Metanephros (tissue), 1 donor: ENCODE results near the gene BRICD5. TPM values are rescaled to one million over a fixed set of nuclear protein-coding genes. Genes with fewer than 3 reads are reported as not detected.

ENCODE experiments used
- total RNA-seq: library from RNA; depleted of rRNA; stranded (reverse); fragments of >200 nt; gene quantifications from one replicate; pipeline ENCODE4 v1.2.3, GENCODE V29; 2014

Gene BRICD5
- total RNA-seq: 5.4 TPM

DNA sequence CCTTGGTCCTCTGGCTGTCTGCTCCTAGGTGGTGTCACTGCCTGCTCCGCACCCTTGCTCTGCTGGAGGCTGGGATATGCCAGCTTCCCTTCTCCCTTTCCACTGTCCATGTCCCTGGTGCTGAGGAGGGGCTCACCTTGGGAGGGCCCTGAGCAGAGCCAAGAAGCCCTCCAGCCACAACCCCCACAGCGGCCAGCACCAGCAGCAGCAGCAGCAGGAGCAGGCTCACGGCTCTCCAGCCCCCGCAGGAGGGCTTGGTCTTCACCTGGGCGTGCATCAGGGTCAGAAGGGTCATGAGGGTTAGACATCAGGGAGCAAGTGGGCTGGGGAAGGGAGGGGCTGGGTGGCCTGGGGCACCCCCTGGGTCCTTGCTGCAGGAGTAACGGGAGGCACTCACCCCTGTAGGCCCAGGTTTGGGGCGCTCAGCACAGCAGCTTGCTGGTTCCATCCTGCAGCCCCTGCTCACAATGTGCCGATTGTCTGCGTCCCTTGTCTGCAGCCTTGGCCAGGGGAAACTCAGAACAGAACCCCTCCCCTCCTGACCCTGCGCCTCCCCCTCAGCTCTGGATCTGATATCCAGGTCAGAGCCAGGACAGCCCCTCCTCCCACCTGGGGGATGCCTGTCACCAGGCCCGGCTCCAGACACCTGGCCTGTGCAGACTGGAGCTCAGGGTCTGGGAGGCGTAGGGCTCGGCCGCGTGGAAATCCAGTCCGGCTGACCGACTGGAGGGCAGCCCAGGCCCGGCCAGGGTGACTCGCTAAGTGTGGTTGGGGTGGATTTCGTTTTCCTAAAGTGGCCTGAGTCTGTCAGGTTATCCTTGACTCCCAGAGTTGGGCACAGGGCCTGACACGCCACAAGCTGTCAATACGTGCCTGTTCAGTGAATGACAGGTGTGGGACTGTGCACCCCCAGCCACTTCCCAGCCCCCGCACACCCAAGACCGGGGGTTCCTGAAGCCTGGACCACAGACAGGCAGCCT is at the start of gene BRICD5:
Gene BRICD5 (minus strand): TSS at position 478 of the 980 bp plus-strand sequence. CDS start 30 bp downstream, at position 448.

DNA sequence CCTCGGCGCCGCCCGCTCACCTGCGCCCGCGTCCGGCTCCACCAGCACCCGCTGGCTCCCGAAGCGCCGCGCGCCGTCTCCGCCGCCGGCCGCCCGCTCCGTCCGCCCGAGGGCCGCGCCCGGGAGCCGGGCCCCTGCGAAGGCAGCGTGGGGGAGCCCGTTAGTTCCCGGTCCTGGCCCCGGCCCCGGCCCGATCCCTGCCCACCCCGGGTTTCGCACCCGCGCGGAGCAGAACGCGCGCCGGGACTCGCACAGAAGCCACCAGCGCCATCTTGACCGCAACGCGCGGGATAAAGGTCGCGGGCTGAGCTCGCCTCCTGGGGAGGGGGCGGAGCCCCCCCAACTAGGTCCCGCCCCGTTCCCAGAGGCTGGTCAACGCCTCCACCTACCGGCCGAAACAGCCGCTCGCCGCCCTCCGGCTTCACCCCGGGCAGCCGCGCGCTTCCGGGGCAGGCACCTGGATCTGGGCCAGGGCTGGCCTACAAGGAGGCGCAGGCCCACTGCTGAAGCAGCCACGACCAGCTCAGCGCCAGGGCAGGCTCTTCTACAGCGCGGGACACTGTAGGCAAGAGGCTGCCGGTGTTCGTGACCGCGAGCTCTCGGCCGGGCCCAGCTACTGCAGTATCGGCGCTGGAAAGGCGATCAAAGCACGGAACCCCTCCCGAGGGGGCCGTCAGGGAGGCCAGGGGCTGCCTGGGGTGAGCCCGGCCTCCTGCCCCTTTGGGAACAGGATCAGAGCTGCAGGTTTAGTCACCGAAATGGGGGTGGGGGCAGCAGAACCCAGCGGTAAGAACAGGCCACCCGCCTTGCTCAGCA is 40.8 kb upstream of the BRICD5 start, which contains the start of gene ECI1:
Gene ECI1 (minus strand): TSS at position 292 of the 816 bp plus-strand sequence. CDS start 21 bp downstream, at position 271.

GRCh38 chr16:2236337-2237101 is 25.9 kb upstream of the BRICD5 start, which contains the start of gene DNASE1L2:
DNASE1L2 (plus strand) TSS chr16:2236444; CDS start chr16:2236817, 373 bp downstream.

GRCh38 chr16:2223221-2223941 is 12.7 kb upstream of the BRICD5 start, which contains the start of gene E4F1:
E4F1 (plus strand) TSS chr16:2223591; CDS start chr16:2223614, 23 bp downstream.

GRCh38 chr16:2214719-2214968 is 4.0 kb upstream of the BRICD5 start, which contains the start of gene PGP:
PGP (minus strand) TSS chr16:2214840; CDS start chr16:2214777, 63 bp downstream.

GRCh38 chr16:2205104-2205966 is 5.3 kb downstream of the BRICD5 start, which contains the start of gene MLST8:
MLST8 (plus strand) TSS chr16:2205454; CDS start chr16:2206086, 632 bp downstream.

DNA sequence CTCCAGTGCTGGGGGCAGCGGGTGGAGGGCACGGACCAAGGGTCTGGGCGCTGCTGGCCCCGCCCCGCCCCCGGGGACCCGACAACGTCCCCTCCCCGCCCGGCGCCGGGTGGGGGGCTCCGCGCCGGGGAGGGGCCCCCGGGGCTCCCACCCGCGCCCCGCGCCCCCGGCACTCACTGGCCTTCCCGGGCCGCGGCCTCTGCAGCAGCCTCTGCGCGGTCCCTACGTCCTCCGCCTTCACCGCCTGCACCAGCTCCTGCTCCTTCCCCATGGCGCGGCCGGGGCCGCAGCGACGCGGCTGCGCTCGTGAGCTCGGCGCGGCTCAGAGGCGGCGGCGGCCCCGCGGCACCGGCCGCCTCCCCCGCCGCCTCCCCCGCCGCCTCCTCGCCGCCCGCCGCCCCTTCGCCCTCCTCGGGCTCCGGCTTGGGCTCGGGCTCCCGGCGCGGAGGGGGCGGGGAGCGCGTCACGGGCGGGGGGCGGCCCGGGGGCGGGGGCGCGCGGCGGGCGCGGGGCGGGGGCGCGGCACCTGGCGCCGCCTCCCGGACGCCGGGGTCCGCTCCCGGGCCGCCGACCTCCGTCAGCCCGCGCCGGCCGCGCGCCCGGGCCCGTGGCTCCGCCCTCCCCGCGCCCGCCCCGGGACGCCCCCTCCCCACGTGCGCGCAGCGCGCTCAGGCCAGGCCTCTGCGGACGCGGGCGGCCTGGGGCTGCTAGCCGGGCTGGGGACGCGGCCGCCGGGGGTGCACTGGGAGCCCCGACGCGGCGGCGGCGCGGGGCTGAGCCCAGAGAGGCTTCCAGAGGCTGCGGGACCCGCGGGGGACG is 14.3 kb downstream of the BRICD5 start, which contains the start of gene CASKIN1:
Gene CASKIN1 (minus strand): TSS at position 444 of the 819 bp plus-strand sequence. CDS start 173 bp downstream, at position 271.

Other genes starting within 250 kb of the BRICD5 start
- 2,517 TPM for gene RPS2, start 246.0 kb downstream of the BRICD5 start, total RNA-seq
- gene RNF151, start 244.0 kb downstream of the BRICD5 start, total RNA-seq: not detected
- gene TBL3, start 238.8 kb downstream of the BRICD5 start, total RNA-seq: 32.2 TPM
- gene NOXO1, start 229.4 kb downstream of the BRICD5 start, total RNA-seq: 0.47 TPM
- 24.6 TPM for gene GFER, start 226.7 kb downstream of the BRICD5 start, total RNA-seq
- gene SYNGR3, start 220.9 kb downstream of the BRICD5 start, total RNA-seq: 3.2 TPM
- gene ZNF598, start 201.0 kb downstream of the BRICD5 start, total RNA-seq: 20.9 TPM
- gene NPW, start 191.1 kb downstream of the BRICD5 start, total RNA-seq: 7.0 TPM
- gene NHERF2, start 184.0 kb downstream of the BRICD5 start, total RNA-seq: 109 TPM
- gene NTHL1, start 163.0 kb downstream of the BRICD5 start, total RNA-seq: 24.0 TPM
- 139 TPM for gene TSC2, start 162.9 kb downstream of the BRICD5 start, total RNA-seq
- gene PKD1, start 75.0 kb downstream of the BRICD5 start, total RNA-seq: 162 TPM
- gene RAB26, start 62.2 kb downstream of the BRICD5 start, total RNA-seq: 0.58 TPM
- 40.6 TPM for gene TRAF7, start 55.1 kb downstream of the BRICD5 start, total RNA-seq
- gene CASKIN1, start 14.3 kb downstream of the BRICD5 start, total RNA-seq: 1.6 TPM
- 31.9 TPM for gene MLST8, start 5.4 kb downstream of the BRICD5 start, total RNA-seq
- 14.0 TPM for gene PGP, start 4.0 kb upstream of the BRICD5 start, total RNA-seq
- gene E4F1, start 12.7 kb upstream of the BRICD5 start, total RNA-seq: 37.2 TPM
- gene DNASE1L2, start 25.6 kb upstream of the BRICD5 start, total RNA-seq: 1.3 TPM
- 51.0 TPM for gene ECI1, start 40.7 kb upstream of the BRICD5 start, total RNA-seq
- 78.3 TPM for gene RNPS1, start 57.3 kb upstream of the BRICD5 start, total RNA-seq
- 7.3 TPM for gene ABCA3, start 129.9 kb upstream of the BRICD5 start, total RNA-seq
- 10.5 TPM for gene CCNF, start 218.6 kb upstream of the BRICD5 start, total RNA-seq
- 10.8 TPM for gene TEDC2, start 249.2 kb upstream of the BRICD5 start, total RNA-seq